DND-41 (cell line): ENCODE data around the gene MSI2.

Experiments
- ATAC-seq: fragments of 200-7000 bp; cut with Tn5 transposase; 3 replicates; pipeline ENCODE4 v1.9.1; 2021; ENCODE audit warnings: low read depth; ENCODE audit not compliant: insufficient read depth
- DNase-seq: peaks from one replicate; pipeline ENCODE4 v3.0.0-alpha.2; 2020
- H2AFZ ChIP-seq: 2 replicates; pipeline ENCODE4 v1.6.0; 2012; ENCODE audit warnings: low read depth, low read length
- H3K27ac ChIP-seq: 2 replicates; pipeline ENCODE4 v1.5.1; 2012; ENCODE audit warnings: low read length, inconsistent platforms
- H3K27me3 ChIP-seq: fragments of 200-600 bp; sonication (generic); 2 replicates; pipeline ENCODE4 v1.6.0; 2012; ENCODE audit warnings: low read length, mild to moderate bottlenecking, inconsistent platforms; ENCODE audit not compliant: insufficient read depth, poor library complexity
- H3K36me3 ChIP-seq: 2 replicates; pipeline ENCODE4 v1.5.1; 2012; ENCODE audit warnings: low read length, inconsistent platforms; ENCODE audit not compliant: insufficient read depth
- H3K4me1 ChIP-seq: 2 replicates; pipeline ENCODE4 v1.5.1; 2012; ENCODE audit warnings: mild to moderate bottlenecking, low read length; ENCODE audit not compliant: insufficient read depth
- H3K4me2 ChIP-seq: 2 replicates; pipeline ENCODE4 v1.6.0; 2012; ENCODE audit warnings: mild to moderate bottlenecking, moderate library complexity, low read length, inconsistent platforms; ENCODE audit not compliant: insufficient read depth
- H3K4me3 ChIP-seq, 2 experiments: fragments of 200-600 bp in 1 of 2; shearing (Covaris generic) in 1 of 2; 2 replicates each; pipeline ENCODE4 v1.5.1; 2012 to 2016; ENCODE audit warnings: inconsistent platforms in 2 of 2, low read length in 2 of 2, mild to moderate bottlenecking in 2 of 2, low read depth in 1 of 2, moderate library complexity in 1 of 2
- H3K79me2 ChIP-seq: 2 replicates; pipeline ENCODE4 v1.6.0; 2012; ENCODE audit warnings: low read length, inconsistent platforms; ENCODE audit not compliant: insufficient read depth
- H3K9ac ChIP-seq: 2 replicates; pipeline ENCODE4 v1.6.0; 2012; ENCODE audit warnings: low read depth, mild to moderate bottlenecking, inconsistent platforms, low read length, moderate library complexity
- H3K9me3 ChIP-seq: 2 replicates; pipeline ENCODE4 v1.5.1; 2012; ENCODE audit warnings: low read length, moderate library complexity, mild to moderate bottlenecking, inconsistent platforms; ENCODE audit not compliant: insufficient read depth, severe bottlenecking
- H4K20me1 ChIP-seq: 2 replicates; pipeline ENCODE4 v1.6.0; 2012; ENCODE audit warnings: low read length; ENCODE audit not compliant: insufficient read depth
- CTCF ChIP-seq: IDR thresholded peaks from 2 replicates; pipeline ENCODE4 v1.5.1; 2012; ENCODE audit warnings: borderline replicate concordance, low read length, moderate library complexity, mild to moderate bottlenecking; ENCODE audit not compliant: poor library complexity, severe bottlenecking; ENCODE audit errors: extremely low read depth
- EZH2 ChIP-seq: IDR thresholded peaks from 3 replicates; pipeline ENCODE4 v1.6.1; 2012; ENCODE audit warnings: borderline replicate concordance, low read depth, mild to moderate bottlenecking, moderate library complexity, low read length, inconsistent platforms; ENCODE audit not compliant: severe bottlenecking

Gene MSI2

GRCh38 chr17:57563958-57564357, 307.6 kb downstream of the MSI2 start:
- no peak for TF ChIP-seq CTCF
- no peak for TF ChIP-seq EZH2
- Histone ChIP-seq H3K4me2 (no peak overlapping the region), H2AFZ (no peak overlapping the region), H3K79me2 (peaks cover 98% of the 10 kb centered on the region), H3K9me3 (no peaks in the 10 kb centered on the region), H3K27ac (peak overlapping the region; percentile 55), H3K4me3 (no peak overlapping the region), H4K20me1 (peaks cover 13% of the 10 kb centered on the region), H3K36me3 (peaks cover 96% of the 10 kb centered on the region), H3K27me3 (no peaks in the 10 kb centered on the region), H3K4me1 (peaks cover 28% of the 10 kb centered on the region), H3K9ac (no peak overlapping the region)
- ATAC-seq: no peak
- DNase-seq: no peak

- peaks cover 98% of the 10 kb centered on the region for H3K79me2 ChIP-seq
- TF ChIP-seq CTCF: no peak
- TF ChIP-seq EZH2: no peak
- no peak for DNase-seq
- peaks cover 18% of the 10 kb centered on the region for H3K4me1 ChIP-seq
- H4K20me1 ChIP-seq: peaks cover 16% of the 10 kb centered on the region; the same call in 1 of the 2 replicates
- no peak overlapping the region for H3K4me2 ChIP-seq
- H3K27me3 ChIP-seq: no peaks in the 10 kb centered on the region
- no peak for ATAC-seq
- no peak overlapping the region for H3K4me3 ChIP-seq
- peak overlapping the region; percentile 55 for H3K27ac ChIP-seq
- no peak overlapping the region for H2AFZ ChIP-seq
- H3K36me3 ChIP-seq: peaks cover 96% of the 10 kb centered on the region
- no peaks in the 10 kb centered on the region for H3K9me3 ChIP-seq
- no peak overlapping the region for H3K9ac ChIP-seq
Measured at GRCh38 chr17:57565176-57565575, 308.9 kb downstream of the MSI2 start.

- H3K27ac ChIP-seq: peak overlapping the region; percentile 30; the same call in 1 of the 2 replicates
Measured at GRCh38 chr17:57566721-57567120, 310.4 kb downstream of the MSI2 start.

More at GRCh38 chr17:57566721-57567120, 310.4 kb downstream of the MSI2 start:
- peaks cover 96% of the 10 kb centered on the region for H3K36me3 ChIP-seq
- H3K9me3 ChIP-seq: no peaks in the 10 kb centered on the region
- no peak overlapping the region for H3K4me2 ChIP-seq
- peaks cover 26% of the 10 kb centered on the region; the same call in 1 of the 2 replicates for H4K20me1 ChIP-seq
- H3K9ac ChIP-seq: no peak overlapping the region
- peaks cover 98% of the 10 kb centered on the region for H3K79me2 ChIP-seq
- no peak overlapping the region for H2AFZ ChIP-seq
- H3K27me3 ChIP-seq: no peaks in the 10 kb centered on the region
- DNase-seq: no peak
- H3K4me3 ChIP-seq: no peak overlapping the region
- ATAC-seq: no peak
- TF ChIP-seq EZH2 (no peak), CTCF (no peak)
- H3K4me1 ChIP-seq: peaks cover 15% of the 10 kb centered on the region; the same call in 1 of the 2 replicates
